Measurements from ENCODE around the gene OR13C8. TPM values are rescaled to one million over a fixed set of nuclear protein-coding genes. Genes with fewer than 3 reads are reported as not detected.

The OR13C8 gene
- polyA plus RNA-seq, 1 donor (not counting 4 experiments of a cell fraction or from before 2014, with no cell fraction given): not detected

GRCh38 chr9:104544644-104545043 is 24.3 kb upstream of the OR13C8 start:
- H3K36me3 ChIP-seq (ENCODE audit: control insufficient read depth in 2 of 2, extremely low read depth in 1 of 2, insufficient read depth in 2 of 2, low read length in 2 of 2): no peaks in the 10 kb centered on the region
- H3K27ac ChIP-seq (ENCODE audit: control insufficient read depth, insufficient read depth, low read length): no peak overlapping the region
- H4K20me1 ChIP-seq (ENCODE audit: control insufficient read depth, extremely low read depth, insufficient read depth, low read length): no peaks in the 10 kb centered on the region
- H3K9me3 ChIP-seq (ENCODE audit: control insufficient read depth, low read depth, low read length): no peaks in the 10 kb centered on the region
- no peak for FAIRE-seq
- H3K79me2 ChIP-seq (ENCODE audit: control insufficient read depth, insufficient read depth, low read length): no peaks in the 10 kb centered on the region
- no peaks in the 10 kb centered on the region for H3K9me1 ChIP-seq (ENCODE audit: control insufficient read depth, extremely low read depth, insufficient read depth, low read length)
- H2AFZ ChIP-seq (ENCODE audit: control insufficient read depth, low read length): no peak overlapping the region
- H3K9ac ChIP-seq (ENCODE audit: control insufficient read depth, extremely low read depth, insufficient read depth, low read length): no peak overlapping the region
- dilution Hi-C loops (cut with MboI; ENCODE audit: extremely low pct_ligation_motif_present, low sequenced_read_pairs): no loop called here
- H3K4me3 ChIP-seq (ENCODE audit: control insufficient read depth in 2 of 3, extremely low read depth in 1 of 3, insufficient read depth in 2 of 3, low read depth in 1 of 3, low read length in 3 of 3): no peak overlapping the region
- H3K4me1 ChIP-seq (ENCODE audit: control insufficient read depth, extremely low read depth, insufficient read depth, low read length): no peaks in the 10 kb centered on the region
- no peak for DNase-seq (ENCODE audit: low read depth, low spot score)
- no peak overlapping the region for H3K4me2 ChIP-seq (ENCODE audit: control insufficient read depth, extremely low read depth, insufficient read depth, low read depth, low read length)
- no peaks in the 10 kb centered on the region for H3K27me3 ChIP-seq (ENCODE audit: control insufficient read depth, extremely low read depth, insufficient read depth, low read length)
- TF ChIP-seq EZH2 (IDR thresholded peaks at IDR 0.05; ENCODE audit: low read length): no peak
- TF ChIP-seq CTCF (optimal IDR thresholded peaks at IDR 0.05 in 1 of 3, IDR thresholded peaks at IDR 0.05 in 1 of 3, conservative IDR thresholded peaks at IDR 0.05 in 1 of 3; ENCODE audit: extremely low read depth in 1 of 3, insufficient read depth in 2 of 3, low read length in 3 of 3): no peak

GRCh38 chr9:104553261-104553660 is 15.7 kb upstream of the OR13C8 start:
- Histone ChIP-seq H3K4me1 (ENCODE audit: control insufficient read depth, extremely low read depth, insufficient read depth, low read length) (no peaks in the 10 kb centered on the region), H3K27ac (ENCODE audit: control insufficient read depth, insufficient read depth, low read length) (no peak overlapping the region), H3K9ac (ENCODE audit: control insufficient read depth, extremely low read depth, insufficient read depth, low read length) (no peak overlapping the region), H3K4me2 (ENCODE audit: control insufficient read depth, extremely low read depth, insufficient read depth, low read depth, low read length) (no peak overlapping the region), H3K79me2 (ENCODE audit: control insufficient read depth, insufficient read depth, low read length) (no peaks in the 10 kb centered on the region), H3K9me3 (ENCODE audit: control insufficient read depth, low read depth, low read length) (no peaks in the 10 kb centered on the region), H3K9me1 (ENCODE audit: control insufficient read depth, extremely low read depth, insufficient read depth, low read length) (no peaks in the 10 kb centered on the region), H3K36me3 (ENCODE audit: control insufficient read depth in 2 of 2, extremely low read depth in 1 of 2, insufficient read depth in 2 of 2, low read length in 2 of 2) (no peaks in the 10 kb centered on the region), H3K27me3 (ENCODE audit: control insufficient read depth, extremely low read depth, insufficient read depth, low read length) (no peaks in the 10 kb centered on the region), H2AFZ (ENCODE audit: control insufficient read depth, low read length) (no peak overlapping the region), H3K4me3 (ENCODE audit: control insufficient read depth in 2 of 3, extremely low read depth in 1 of 3, insufficient read depth in 2 of 3, low read depth in 1 of 3, low read length in 3 of 3) (no peak overlapping the region), H4K20me1 (ENCODE audit: control insufficient read depth, extremely low read depth, insufficient read depth, low read length) (no peaks in the 10 kb centered on the region)
- DNase-seq (ENCODE audit: low read depth, low spot score) (no peak), FAIRE-seq (no peak)
- dilution Hi-C loops (cut with MboI; ENCODE audit: extremely low pct_ligation_motif_present, low sequenced_read_pairs): no loop called here
- TF ChIP-seq CTCF (optimal IDR thresholded peaks at IDR 0.05 in 1 of 3, IDR thresholded peaks at IDR 0.05 in 1 of 3, conservative IDR thresholded peaks at IDR 0.05 in 1 of 3; ENCODE audit: extremely low read depth in 1 of 3, insufficient read depth in 2 of 3, low read length in 3 of 3) (no peak), EZH2 (IDR thresholded peaks at IDR 0.05; ENCODE audit: low read length) (no peak)
